GM12878 (cell line): ENCODE measurements around the gene SLC36A3. TPM values are rescaled to one million over a fixed set of nuclear protein-coding genes. Genes with fewer than 3 reads are reported as not detected.

ENCODE experiments used
- ATAC-seq: fragments of 200-7000 bp; cut with Tn5 transposase; 3 replicates; pipeline ENCODE4 v1.9.1; 2020; ENCODE audit warnings: mild to moderate bottlenecking, moderate library complexity
- BruUV-seq: library from RNA; stranded (reverse); fragments of 400-500 nt; replicated peaks from 2 replicates; lab custom pipeline; 2021; lab: Mats Ljungman, UMichigan
- CTCF ChIA-PET: fragments of 300-600 bp; sonication (Branson Sonifier 250); formaldehyde crosslinking; extraction: SDS; loops from one replicate; lab custom pipeline; 2021; ENCODE audit warnings: inconsistent platforms; lab: Yijun Ruan, JAX
- POLR2A ChIA-PET: fragments of 350-600 bp; formaldehyde crosslinking; extraction: SDS; loops from one replicate; lab custom pipeline; 2021; ENCODE audit warnings: inconsistent platforms; lab: Charles Lee
- RAD21 ChIA-PET: fragments of 300-600 bp; sonication (Branson Sonifier 250); formaldehyde crosslinking; loops from one replicate; lab custom pipeline; 2023; ENCODE audit warnings: antibody characterized with exemption; ENCODE audit not compliant: unreplicated experiment; lab: Charles Lee
- SMC1A ChIA-PET: fragments of 300-600 bp; sonication (Branson Sonifier 250); formaldehyde crosslinking; loops from one replicate; lab custom pipeline; 2023; ENCODE audit not compliant: unreplicated experiment, uncharacterized antibody; lab: Charles Lee
- DNase-seq: peaks from one replicate; pipeline ENCODE4 v3.0.0-alpha.2; 2011; ENCODE audit warnings: low read depth, low spot score
- FAIRE-seq: peaks from 3 replicates; lab custom pipeline; 2011; peaks lifted over from hg19 to GRCh38; lab: Jason Lieb, UNC
- H2AFZ ChIP-seq: 2 replicates; pipeline ENCODE4 v1.6.0; 2011; ENCODE audit warnings: low read depth, low read length, control low read depth; ENCODE audit not compliant: control insufficient read depth
- H3K27ac ChIP-seq: 2 replicates; pipeline ENCODE4 v1.5.1; 2011; ENCODE audit warnings: control low read depth; ENCODE audit not compliant: control insufficient read depth, insufficient read depth
- H3K27me3 ChIP-seq, 2 experiments: replicated peaks in 1 of 2; 2 replicates each; pipeline versions ENCODE4 v1.6.0 to v1.6.1; 2011; ENCODE audit warnings: low read length in 1 of 2; ENCODE audit not compliant: control insufficient read depth in 2 of 2, insufficient read depth in 2 of 2
- H3K36me3 ChIP-seq, 2 experiments: 2 replicates each; pipeline ENCODE4 v1.5.1; 2011; ENCODE audit warnings: low read length in 1 of 2; ENCODE audit not compliant: control insufficient read depth in 2 of 2, insufficient read depth in 2 of 2
- H3K4me1 ChIP-seq: 2 replicates; pipeline ENCODE4 v1.6.1; 2011; ENCODE audit warnings: mild to moderate bottlenecking, low read length, moderate library complexity, mixed read lengths; ENCODE audit not compliant: control insufficient read depth, insufficient read depth
- H3K4me2 ChIP-seq: 2 replicates; pipeline ENCODE4 v1.6.0; 2011; ENCODE audit warnings: control low read depth; ENCODE audit not compliant: control insufficient read depth, insufficient read depth
- H3K4me3 ChIP-seq: fragments of 200-600 bp; sonication (generic); 2 replicates; pipeline ENCODE4 v1.5.1; 2016
- H3K79me2 ChIP-seq: 2 replicates; pipeline ENCODE4 v1.6.0; 2011; ENCODE audit warnings: low read length; ENCODE audit not compliant: control insufficient read depth, insufficient read depth
- H3K9ac ChIP-seq: 2 replicates; pipeline ENCODE4 v1.8.0; 2011; ENCODE audit warnings: low read length, control low read depth, mixed read lengths; ENCODE audit not compliant: control insufficient read depth, insufficient read depth
- H3K9me3 ChIP-seq: replicated peaks from 3 replicates; pipeline ENCODE4 v1.5.1; 2011; ENCODE audit warnings: mild to moderate bottlenecking, low read length; ENCODE audit not compliant: control insufficient read depth, insufficient read depth
- H4K20me1 ChIP-seq: 2 replicates; pipeline ENCODE4 v1.6.0; 2011; ENCODE audit not compliant: control insufficient read depth, insufficient read depth
- ATF7 ChIP-seq: fragments of 450-650 bp; IDR thresholded peaks from 2 replicates; pipeline ENCODE4 v1.6.1; 2016; ENCODE audit warnings: low read depth, mild to moderate bottlenecking
- EED ChIP-seq: sonication (generic); IDR thresholded peaks from 2 replicates; pipeline ENCODE4 v1.6.1; 2016; ENCODE audit warnings: antibody characterized with exemption, low read depth
- EGR1 ChIP-seq, 2 experiments: IDR thresholded peaks; 1 replicate in 1 of 2; 2 replicates in 1 of 2; pipeline ENCODE4 v1.6.1; 2011 to 2012; ENCODE audit warnings: low read depth in 2 of 2, low read length in 2 of 2, borderline replicate concordance in 1 of 2, mild to moderate bottlenecking in 1 of 2, moderate library complexity in 1 of 2
- IRF4 ChIP-seq: IDR thresholded peaks from 2 replicates; pipeline ENCODE4 v1.6.1; 2011; ENCODE audit warnings: low read depth, low read length
- JUND ChIP-seq: IDR thresholded peaks from 2 replicates; pipeline ENCODE4 v1.6.1; 2012; ENCODE audit warnings: low read depth, mild to moderate bottlenecking, low read length, improper control_type of control experiment, moderate library complexity
- MXI1 ChIP-seq: fragments of 150-350 bp; IDR thresholded peaks from 2 replicates; pipeline ENCODE4 v1.6.1; 2011; ENCODE audit warnings: low read depth, mild to moderate bottlenecking, inconsistent platforms, low read length, improper control_type of control experiment
- MYB ChIP-seq: fragments of 150-350 bp; IDR thresholded peaks from 2 replicates; pipeline ENCODE4 v1.6.1; 2014; ENCODE audit warnings: mild to moderate bottlenecking, low read depth, low read length, borderline replicate concordance
- MYC ChIP-seq: IDR thresholded peaks from 2 replicates; pipeline ENCODE4 v1.6.1; 2011; ENCODE audit warnings: mild to moderate bottlenecking, low read length, moderate library complexity, inconsistent platforms; ENCODE audit not compliant: insufficient read depth, insufficient replicate concordance, insufficient read length, severe bottlenecking
- RBBP5 ChIP-seq: fragments of 200-600 bp; sonication (generic); conservative IDR thresholded peaks from 2 replicates; pipeline ENCODE4 v1.6.1; 2016
- RCOR1 ChIP-seq: conservative IDR thresholded peaks from 2 replicates; pipeline ENCODE4 v1.6.1; 2012; ENCODE audit warnings: low read depth, low read length, improper control_type of control experiment
- SMARCA5 ChIP-seq: fragments of 450-650 bp; IDR thresholded peaks from 2 replicates; pipeline ENCODE4 v1.6.1; 2017; ENCODE audit warnings: mild to moderate bottlenecking
- SMC3 ChIP-seq: IDR thresholded peaks from 2 replicates; pipeline ENCODE4 v1.6.1; 2011; ENCODE audit warnings: low read length, improper control_type of control experiment, borderline replicate concordance
- ZNF274 ChIP-seq: IDR thresholded peaks from one replicate; pipeline ENCODE4 v1.8.0; 2011; ENCODE audit not compliant: insufficient read length, insufficient read depth
- ZNF622 ChIP-seq: fragments of 450-650 bp; IDR thresholded peaks from 2 replicates; pipeline ENCODE4 v1.6.1; 2017; ENCODE audit warnings: mild to moderate bottlenecking, inconsistent platforms
- WGBS: methylation state at CpG from one replicate; pipeline ENCODE4 v1.1.6; 2016; ENCODE audit warnings: low lambda C conversion rate; ENCODE audit not compliant: insufficient replicate concordance, insufficient coverage; ENCODE audit errors: missing lambda C conversion rate; 5-methylcytosine and 5-hydroxymethylcytosine counted together
- in situ Hi-C: fragments of 300-500 bp; cut with MboI; formaldehyde crosslinking; loops from 9 replicates; pipeline ENCODE4 v1.14.3; 2018; ENCODE audit warnings: mixed read lengths
- intact Hi-C: fragments of 100-400 bp; cut with micrococcal nuclease; formaldehyde crosslinking; loops from one replicate; pipeline ENCODE4 v1.14.2; 2022; ENCODE audit not compliant: unreplicated experiment
- polyA plus RNA-seq, 11 experiments: library from polyadenylated mRNA; depleted of rRNA in 4 of 11; unstranded in 6 of 11; stranded (reverse) in 5 of 11; fragments of >200 nt; fragmentation: Nextera tagmentation in 4 of 11; fragmentation: Illumina TruSeq in 1 of 11; extraction: Ambion mirVana in 4 of 11; extraction: Trizol in 1 of 11; gene quantifications; 1 replicate in 1 of 11; 2 replicates in 10 of 11; pipeline versions ENCODE4 v1.2.1 to v1.2.3, GENCODE V29; 2011 to 2016; ENCODE audit warnings: inconsistent platforms in 2 of 11, missing spikeins in 2 of 11, low read depth in 1 of 11
- total RNA-seq, 4 experiments: library from RNA; depleted of rRNA in 3 of 4; stranded (reverse); fragments of >200 nt in 3 of 4; fragmentation: Illumina TruSeq in 1 of 4; extraction: Trizol in 1 of 4; gene quantifications; 2 replicates each; pipeline versions ENCODE4 v1.2.1 to v1.2.3, GENCODE V29; 2013 to 2021
- TF ChIP-seq, protein P1 (sequence below): IDR thresholded peaks from 2 replicates; pipeline ENCODE4 v1.6.1; 2011; ENCODE audit warnings: borderline replicate concordance, low read depth, mild to moderate bottlenecking, moderate library complexity, mixed read lengths, low read length; ENCODE audit not compliant: insufficient read depth; ENCODE audit errors: extremely low read length
- TF ChIP-seq, protein P2 (sequence below): fragments of 450-650 bp; IDR thresholded peaks from 2 replicates; pipeline ENCODE4 v1.6.1; 2016; ENCODE audit warnings: mild to moderate bottlenecking
- TF ChIP-seq, protein P3 (sequence below): fragments of 450-650 bp; IDR thresholded peaks from 2 replicates; pipeline ENCODE4 v1.6.1; 2017; ENCODE audit warnings: low read depth, mild to moderate bottlenecking, moderate library complexity
- TF ChIP-seq, protein P4 (sequence below): IDR thresholded peaks from 2 replicates; pipeline ENCODE4 v1.6.1; 2012; ENCODE audit warnings: low read depth, low read length, improper control_type of control experiment

SLC36A3 gene
- total and polyA plus RNA-seq, 10 of the 15 experiments (the other 5 are each of a cell fraction or from before 2014, with no cell fraction given), result 0.03 TPM; not detected in 9

DNA sequence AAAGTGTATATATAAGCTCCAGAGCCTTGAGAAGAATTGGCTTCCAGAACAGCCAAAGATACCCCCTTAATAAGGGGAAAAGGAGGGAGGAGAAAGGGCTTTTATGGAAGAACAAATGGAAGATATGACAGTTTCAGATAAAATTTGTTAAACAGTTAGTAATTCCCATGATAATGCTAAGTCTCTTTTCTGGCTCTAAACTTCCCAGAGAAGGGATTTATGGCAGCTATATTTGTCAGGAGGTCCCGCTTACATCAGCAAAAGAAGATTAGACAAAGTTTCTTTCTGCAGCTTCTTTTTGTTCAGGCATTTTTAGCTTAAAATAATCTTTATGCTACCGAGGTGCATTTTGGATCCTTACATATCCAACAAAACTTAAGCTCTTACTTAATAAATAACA is 14.3 kb upstream of the SLC36A3 start (continued):
- TF ChIP-seq, protein P1, sequence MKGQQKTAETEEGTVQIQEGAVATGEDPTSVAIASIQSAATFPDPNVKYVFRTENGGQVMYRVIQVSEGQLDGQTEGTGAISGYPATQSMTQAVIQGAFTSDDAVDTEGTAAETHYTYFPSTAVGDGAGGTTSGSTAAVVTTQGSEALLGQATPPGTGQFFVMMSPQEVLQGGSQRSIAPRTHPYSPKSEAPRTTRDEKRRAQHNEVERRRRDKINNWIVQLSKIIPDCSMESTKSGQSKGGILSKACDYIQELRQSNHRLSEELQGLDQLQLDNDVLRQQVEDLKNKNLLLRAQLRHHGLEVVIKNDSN, result no peak
- TF ChIP-seq RBBP5 (no peak), IRF4 (no peak), EED (no peak), RCOR1 (no peak), MYB (no peak)

DNA sequence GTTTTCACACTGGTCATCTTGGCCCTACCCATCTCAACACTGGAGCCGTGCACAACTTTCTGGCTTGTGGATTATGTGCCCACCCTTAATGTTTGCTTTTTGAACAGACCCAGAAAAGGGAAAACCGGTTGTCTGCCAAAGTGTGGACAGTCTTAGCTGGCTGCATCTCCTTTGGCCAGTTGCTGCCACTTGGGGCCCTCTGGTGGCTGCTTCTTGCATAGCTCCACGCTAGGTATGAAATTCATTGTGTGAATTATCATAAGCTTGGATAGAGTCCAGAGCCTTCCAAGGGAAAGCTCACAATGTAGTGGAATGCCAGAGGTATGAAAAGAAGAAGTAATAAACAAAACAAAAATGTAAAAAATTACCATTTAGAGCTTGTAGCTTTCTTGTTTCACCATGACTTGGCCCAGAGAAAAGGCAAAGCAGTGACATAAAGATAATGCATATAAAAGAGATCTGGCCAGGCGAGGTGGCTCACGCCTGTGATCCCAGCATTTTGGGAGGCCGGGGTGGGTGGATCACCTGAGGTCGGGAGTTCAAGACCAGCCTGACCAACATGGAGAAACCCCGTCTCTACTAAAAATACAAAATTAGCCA is 12.5 kb upstream of the SLC36A3 start:
- H3K27ac ChIP-seq, result no peak overlapping the region
- H3K9me3 ChIP-seq, result no peaks in the 10 kb centered on the region; the same call in 2 of the 3 replicates
- DNase-seq (peak; percentile 7), ATAC-seq (peak; percentile 95), FAIRE-seq (peak; percentile 65)
- no peaks in the 10 kb centered on the region; a peak in 1 of 4 replicates for H3K27me3 ChIP-seq
- 0 out of 2 replicates have a peak overlapping the region, but pooled peaks have one; percentile 41 for H3K4me2 ChIP-seq
- no peaks in the 10 kb centered on the region for H3K79me2 ChIP-seq
- CTCF ChIA-PET, result interaction anchor here (0.6 to 3.8 kb wide), 47 partner anchors 9 to 529 kb away, joined by 3 to 41 read pairs (median 5); partner anchors contain the start of genes ANXA6, CCDC69, IRGM and SLC36A3
- SMC1A ChIA-PET, result interaction anchor here (0.7 to 1.7 kb wide), 21 partner anchors 19 to 346 kb away, joined by 3 to 9 read pairs (median 4); no protein-coding TSS in a partner anchor
- no peak overlapping the region for H3K4me3 ChIP-seq
- no peak overlapping the region for H2AFZ ChIP-seq
- no peaks in the 10 kb centered on the region for H3K36me3 ChIP-seq
- no TSS peak for BruUV-seq
- intact Hi-C loops (loop anchor here (5.0 to 10.0 kb wide), 6 partner anchors 149 to 511 kb away; no protein-coding TSS in a partner anchor), in situ Hi-C loops (no loop called here)
- H3K4me1 ChIP-seq, result no peaks in the 10 kb centered on the region
- POLR2A ChIA-PET, result interaction anchor here (0.5 to 0.6 kb wide), 2 partner anchors 64 to 1782 kb away, joined by 3 read pairs; no protein-coding TSS in a partner anchor
- no peak overlapping the region for H3K9ac ChIP-seq
- no peaks in the 10 kb centered on the region for H4K20me1 ChIP-seq
- 13% methylated on average over 8 of the region's 8 CpGs for WGBS
- RAD21 ChIA-PET, result interaction anchor here (0.6 to 1.5 kb wide), 22 partner anchors 13 to 336 kb away, joined by 3 to 15 read pairs (median 4); partner anchors contain the start of gene ANXA6
- TF ChIP-seq, protein P2, sequence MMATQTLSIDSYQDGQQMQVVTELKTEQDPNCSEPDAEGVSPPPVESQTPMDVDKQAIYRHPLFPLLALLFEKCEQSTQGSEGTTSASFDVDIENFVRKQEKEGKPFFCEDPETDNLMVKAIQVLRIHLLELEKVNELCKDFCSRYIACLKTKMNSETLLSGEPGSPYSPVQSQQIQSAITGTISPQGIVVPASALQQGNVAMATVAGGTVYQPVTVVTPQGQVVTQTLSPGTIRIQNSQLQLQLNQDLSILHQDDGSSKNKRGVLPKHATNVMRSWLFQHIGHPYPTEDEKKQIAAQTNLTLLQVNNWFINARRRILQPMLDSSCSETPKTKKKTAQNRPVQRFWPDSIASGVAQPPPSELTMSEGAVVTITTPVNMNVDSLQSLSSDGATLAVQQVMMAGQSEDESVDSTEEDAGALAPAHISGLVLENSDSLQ, result no peak
- TF ChIP-seq, protein P3, sequence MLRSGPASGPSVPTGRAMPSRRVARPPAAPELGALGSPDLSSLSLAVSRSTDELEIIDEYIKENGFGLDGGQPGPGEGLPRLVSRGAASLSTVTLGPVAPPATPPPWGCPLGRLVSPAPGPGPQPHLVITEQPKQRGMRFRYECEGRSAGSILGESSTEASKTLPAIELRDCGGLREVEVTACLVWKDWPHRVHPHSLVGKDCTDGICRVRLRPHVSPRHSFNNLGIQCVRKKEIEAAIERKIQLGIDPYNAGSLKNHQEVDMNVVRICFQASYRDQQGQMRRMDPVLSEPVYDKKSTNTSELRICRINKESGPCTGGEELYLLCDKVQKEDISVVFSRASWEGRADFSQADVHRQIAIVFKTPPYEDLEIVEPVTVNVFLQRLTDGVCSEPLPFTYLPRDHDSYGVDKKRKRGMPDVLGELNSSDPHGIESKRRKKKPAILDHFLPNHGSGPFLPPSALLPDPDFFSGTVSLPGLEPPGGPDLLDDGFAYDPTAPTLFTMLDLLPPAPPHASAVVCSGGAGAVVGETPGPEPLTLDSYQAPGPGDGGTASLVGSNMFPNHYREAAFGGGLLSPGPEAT, result no peak
- TF ChIP-seq SMARCA5, result no peak
- no peak for TF ChIP-seq ZNF274
- TF ChIP-seq, protein P4, sequence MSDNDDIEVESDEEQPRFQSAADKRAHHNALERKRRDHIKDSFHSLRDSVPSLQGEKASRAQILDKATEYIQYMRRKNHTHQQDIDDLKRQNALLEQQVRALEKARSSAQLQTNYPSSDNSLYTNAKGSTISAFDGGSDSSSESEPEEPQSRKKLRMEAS, result no peak
- no peak for TF ChIP-seq MXI1
- TF ChIP-seq JUND, result no peak
- no peak for TF ChIP-seq EGR1 (IDR thresholded peaks at IDR 0.05; ENCODE audit: borderline replicate concordance in 1 of 2, low read depth in 2 of 2, low read length in 2 of 2)
- no peak for TF ChIP-seq ATF7
- no peak for TF ChIP-seq MYC
- no peak for TF ChIP-seq ZNF622
- TF ChIP-seq SMC3, result peak; percentile 79
